A549 (cell line): ENCODE data around the gene CRYBA1. TPM values are rescaled to one million over a fixed set of nuclear protein-coding genes. Genes with fewer than 3 reads are reported as not detected.
"Not testable (repeated sequence)": the region's sequence is repeated elsewhere in the genome, so short reads cannot be mapped to it uniquely, and the experiment has no call there.

ENCODE experiments used
- ATAC-seq, 2 experiments: fragments of 200-7000 bp in 1 of 2; fragments of >200 bp in 1 of 2; cut with Nextera tagmentation in 1 of 2; cut with Tn5 transposase in 1 of 2; 3 replicates each; pipeline versions ENCODE4 v1.8.0 to v1.9.1; 2018 to 2020; ENCODE audit warnings: mild to moderate bottlenecking in 1 of 2, moderate library complexity in 1 of 2
- CTCF ChIA-PET: fragments of 300-600 bp; sonication (Branson Sonifier 250); formaldehyde crosslinking; extraction: SDS; loops from one replicate; lab custom pipeline; 2021; ENCODE audit warnings: antibody characterized with exemption, inconsistent platforms; lab: Yijun Ruan, JAX
- POLR2A ChIA-PET: fragments of 350-600 bp; formaldehyde crosslinking; extraction: SDS; loops from one replicate; lab custom pipeline; 2021; ENCODE audit warnings: antibody characterized with exemption, inconsistent platforms; lab: Yijun Ruan, JAX
- DNase-seq, 2 experiments: peaks; one replicate each; pipeline versions ENCODE4 v3.0.0 to v3.0.0-alpha.2; 2011 to 2016; ENCODE audit warnings: low read depth in 1 of 2, low spot score in 1 of 2
- FAIRE-seq: peaks from 2 replicates; lab custom pipeline; 2011; peaks lifted over from hg19 to GRCh38; lab: Jason Lieb, UNC
- H3K27ac ChIP-seq, 2 experiments: fragments of >200 bp; sonication (Bioruptor Twin); formaldehyde crosslinking; 3 replicates each; pipeline ENCODE4 v1.5.1; 2016 to 2017
- H3K4me1 ChIP-seq: fragments of >200 bp; sonication (Bioruptor Twin); formaldehyde crosslinking; 3 replicates; pipeline ENCODE4 v1.6.1; 2016
- H3K4me2 ChIP-seq: fragments of >200 bp; sonication (Bioruptor Twin); formaldehyde crosslinking; 3 replicates; pipeline ENCODE4 v1.6.1; 2016
- H3K4me3 ChIP-seq: fragments of >200 bp; sonication (Bioruptor Twin); formaldehyde crosslinking; 3 replicates; pipeline ENCODE4 v1.5.1; 2016
- H3K9me3 ChIP-seq: fragments of >200 bp; sonication (Bioruptor Twin); formaldehyde crosslinking; 3 replicates; pipeline ENCODE4 v1.6.1; 2016
- BHLHE40 ChIP-seq: IDR thresholded peaks from 2 replicates; pipeline ENCODE4 v1.6.1; 2012; ENCODE audit warnings: low read depth, low read length, inconsistent platforms
- CBX8 ChIP-seq: fragments of 200-600 bp; sonication (generic); IDR thresholded peaks from 2 replicates; pipeline ENCODE4 v1.6.1; 2016
- CEBPB ChIP-seq, 2 experiments: fragments of >200 bp in 1 of 2; sonication (Bioruptor Twin) in 1 of 2; formaldehyde crosslinking in 1 of 2; IDR thresholded peaks; 2 replicates each; pipeline ENCODE4 v1.6.1; 2012 to 2016
- E2F6 ChIP-seq: IDR thresholded peaks from 2 replicates; pipeline ENCODE4 v1.6.1; 2012; ENCODE audit warnings: low read depth, borderline replicate concordance
- EHF ChIP-seq: fragments of 250-450 bp; sonication (Bioruptor Pico); IDR thresholded peaks from 2 replicates; pipeline ENCODE4 v1.5.0; 2020; ENCODE audit warnings: mild to moderate bottlenecking
- EP300 ChIP-seq, 2 experiments: fragments of >200 bp; sonication (Bioruptor Twin); formaldehyde crosslinking; IDR thresholded peaks; 2 replicates in 1 of 2; 3 replicates in 1 of 2; pipeline ENCODE4 v1.6.1; 2016 to 2017
- FOXS1 ChIP-seq: fragments of 250-450 bp; sonication (Bioruptor Pico); IDR thresholded peaks from 2 replicates; pipeline ENCODE4 v1.5.0; 2020; ENCODE audit warnings: mild to moderate bottlenecking, moderate library complexity
- HES2 ChIP-seq: fragments of >200 bp; sonication (Bioruptor Twin); formaldehyde crosslinking; IDR thresholded peaks from 2 replicates; pipeline ENCODE4 v1.6.1; 2016
- HOXB13 ChIP-seq: fragments of 250-450 bp; sonication (Bioruptor Pico); IDR thresholded peaks from 2 replicates; pipeline ENCODE4 v1.5.0; 2020; ENCODE audit warnings: low read depth, mild to moderate bottlenecking, moderate library complexity
- HOXB5 ChIP-seq: fragments of 250-450 bp; sonication (Bioruptor Pico); IDR thresholded peaks from 2 replicates; pipeline ENCODE4 v1.5.0; 2020; ENCODE audit warnings: mild to moderate bottlenecking, moderate library complexity
- KDM1A ChIP-seq: fragments of 200-600 bp; sonication (generic); IDR thresholded peaks from 2 replicates; pipeline ENCODE4 v1.6.1; 2016; ENCODE audit warnings: low read depth, mild to moderate bottlenecking
- MAX ChIP-seq: IDR thresholded peaks from 2 replicates; pipeline ENCODE4 v1.6.1; 2012
- MYC ChIP-seq: IDR thresholded peaks from 2 replicates; pipeline ENCODE4 v1.6.1; 2012; ENCODE audit warnings: mild to moderate bottlenecking, inconsistent platforms, low read length, improper control_type of control experiment, borderline replicate concordance
- NFE2L2 ChIP-seq: fragments of 150-350 bp; conservative IDR thresholded peaks from 2 replicates; pipeline ENCODE4 v1.6.1; 2014; ENCODE audit warnings: low read length
- NR3C1 ChIP-seq: fragments of >200 bp; sonication (Bioruptor Twin); formaldehyde crosslinking; IDR thresholded peaks from 3 replicates; pipeline ENCODE4 v1.6.1; 2017
- PBX3 ChIP-seq: IDR thresholded peaks from 2 replicates; pipeline ENCODE4 v1.6.1; 2012
- POLR2A ChIP-seq: IDR thresholded peaks from 2 replicates; pipeline ENCODE4 v1.6.1; 2012; ENCODE audit warnings: mild to moderate bottlenecking, low read length
- POLR2AphosphoS2 ChIP-seq: conservative IDR thresholded peaks from 2 replicates; pipeline ENCODE4 v1.6.1; 2012; ENCODE audit warnings: low read length, improper control_type of control experiment, inconsistent platforms
- RFX5 ChIP-seq: fragments of 450-650 bp; IDR thresholded peaks from 2 replicates; pipeline ENCODE4 v1.7.1; 2014; ENCODE audit warnings: antibody characterized with exemption, mild to moderate bottlenecking, moderate library complexity
- RNF2 ChIP-seq: fragments of 200-600 bp; sonication (generic); IDR thresholded peaks from 2 replicates; pipeline ENCODE4 v1.6.1; 2016; ENCODE audit warnings: low read depth, mild to moderate bottlenecking, antibody characterized with exemption, moderate library complexity, borderline replicate concordance
- SREBF2 ChIP-seq: fragments of 450-650 bp; IDR thresholded peaks from 2 replicates; pipeline ENCODE4 v1.6.1; 2014; ENCODE audit warnings: mild to moderate bottlenecking, moderate library complexity
- TP53 ChIP-seq: fragments of 250-450 bp; sonication (Bioruptor Pico); IDR thresholded peaks from 2 replicates; pipeline ENCODE4 v1.5.0; 2021; ENCODE audit warnings: mild to moderate bottlenecking, moderate library complexity
- ZSCAN20 ChIP-seq: fragments of 250-450 bp; sonication (Bioruptor Pico); IDR thresholded peaks from 2 replicates; pipeline ENCODE4 v1.8.0; 2022; ENCODE audit warnings: mild to moderate bottlenecking, moderate library complexity
- WGBS: methylation state at CpG from one replicate; pipeline ENCODE4 v1.1.6; 2017; ENCODE audit errors: missing lambda C conversion rate; 5-methylcytosine and 5-hydroxymethylcytosine counted together
- polyA plus RNA-seq, 4 experiments: library from polyadenylated mRNA; depleted of rRNA in 3 of 4; stranded (reverse); fragments of >200 nt; fragmentation: RNase III in 1 of 4; extraction: RNeasy Plus Mini Kit Qiagen cat#74134 plus additional on column Dnase treatment in 1 of 4; gene quantifications; 2 replicates in 3 of 4; 3 replicates in 1 of 4; pipeline ENCODE4 v1.2.3, GENCODE V29; 2011 to 2017

The CRYBA1 gene
- polyA plus RNA-seq, 2 of the 4 experiments (the other 2 are of a cell fraction) = 0.10 to 0.12 TPM

- Histone ChIP-seq H3K4me2 (no peak overlapping the region), H3K9me3 (no peaks in the 10 kb centered on the region)
- POLR2A ChIA-PET = interaction anchor here (1.3 kb wide), 1 partner anchor 69 kb away, joined by 5 read pairs; the partner anchor contains the start of gene NUFIP2
- TF ChIP-seq EHF (CRISPR knock-in tag) = no peak
- TF ChIP-seq RNF2 = no peak
- no peak for TF ChIP-seq CBX8
- no peak for TF ChIP-seq RFX5
- TF ChIP-seq MAX = no peak
- no peak for TF ChIP-seq MYC
- no peak for TF ChIP-seq NFE2L2
- TF ChIP-seq SREBF2 = no peak
- TF ChIP-seq FOXS1 (CRISPR knock-in tag) = no peak
- no peak for TF ChIP-seq BHLHE40
- no peak for TF ChIP-seq HES2
- TF ChIP-seq E2F6 = no peak
- TF ChIP-seq HOXB5 (CRISPR knock-in tag) = no peak
- no peak for TF ChIP-seq EP300 (IDR thresholded peaks at IDR 0.05)
- no peak for TF ChIP-seq HOXB13 (CRISPR knock-in tag)
- TF ChIP-seq, all 56 proteins: peak for 0
- Histone ChIP-seq H3K27ac (peak overlapping the region in 1 of 2 experiments; percentile 34; a peak in 1 of 6 replicates), H3K4me1 (peaks cover 5% of the 10 kb centered on the region; the same call in 1 of the 3 replicates), H3K4me3 (no peak overlapping the region)
- CTCF ChIA-PET = interaction anchor here (0.7 to 21.9 kb wide), 11 partner anchors 8 to 102 kb away, joined by 3 to 482 read pairs (median 3); partner anchors contain the start of gene MYO18A
- peak; percentile 51 for FAIRE-seq
- no peak for DNase-seq
- peak in 1 of 2 experiments; percentile 24; a peak in 2 of 6 replicates for ATAC-seq
Measured at GRCh38 chr17:29225396-29225795, 21.3 kb upstream of the CRYBA1 start.

GRCh38 chr17:29233301-29233700 lies 13.4 kb upstream of the CRYBA1 start:
- H3K4me2 ChIP-seq = no peak overlapping the region
- DNase-seq = no peak
- peaks cover 11% of the 10 kb centered on the region for H3K4me1 ChIP-seq
- H3K9me3 ChIP-seq = no peaks in the 10 kb centered on the region
- no peak for ATAC-seq
- ChIA-PET CTCF (interaction anchor here (0.7 to 7.3 kb wide), 9 partner anchors 8 to 137 kb away, joined by 3 to 48 read pairs (median 5); no protein-coding TSS in a partner anchor), POLR2A (interaction anchor here (1.2 kb wide), 1 partner anchor 8 kb away, joined by 3 read pairs; no protein-coding TSS in a partner anchor)
- no peak overlapping the region for H3K4me3 ChIP-seq
- 88% methylated on average over 1 of the region's 1 CpG for WGBS
- TF ChIP-seq FOXS1 (CRISPR knock-in tag) (no peak), PBX3 (no peak), TP53 (CRISPR knock-in tag) (no peak), EHF (CRISPR knock-in tag) (no peak), NFE2L2 (no peak), CEBPB (IDR thresholded peaks at IDR 0.05) (no peak), E2F6 (no peak), POLR2AphosphoS2 (no peak), MAX (no peak), ZSCAN20 (CRISPR knock-in tag) (no peak), SREBF2 (no peak), NR3C1 (no peak), POLR2A (no peak), KDM1A (no peak)
- no peak overlapping the region for H3K27ac ChIP-seq
- no peak for FAIRE-seq

- DNase-seq, H3K4me2 ChIP-seq, H3K27ac ChIP-seq, FAIRE-seq, ATAC-seq, H3K4me3 ChIP-seq, POLR2A ChIA-PET, H3K9me3 ChIP-seq: not testable (repeated sequence)
- 94% methylated on average over 7 of the region's 7 CpGs for WGBS
- CTCF ChIA-PET = interaction anchor here (0.8 to 7.3 kb wide), 5 partner anchors 10 to 87 kb away, joined by 3 to 56 read pairs (median 38); no protein-coding TSS in a partner anchor
- H3K4me1 ChIP-seq = peaks cover 17% of the 10 kb centered on the region
Measured at GRCh38 chr17:29234972-29235371, 11.7 kb upstream of the CRYBA1 start.
